HepG2 (cell line): Measurements from ENCODE around the gene MED22. TPM values are rescaled to one million over a fixed set of nuclear protein-coding genes. Genes with fewer than 3 reads are reported as not detected.

Experiments
- CERS6 ChIP-seq: sonication (generic); formaldehyde crosslinking; IDR thresholded peaks from 2 replicates; pipeline ENCODE4 v1.5.0; 2020; ENCODE audit warnings: missing genetic modification reagents
- DNMT3B ChIP-seq: conservative IDR thresholded peaks from 2 replicates; pipeline ENCODE4 v1.6.1; 2016; ENCODE audit warnings: missing biosample characterization, control low read depth
- ELK4 ChIP-seq: sonication (generic); formaldehyde crosslinking; IDR thresholded peaks from 2 replicates; pipeline ENCODE4 v1.9.0; 2021; ENCODE audit warnings: missing genetic modification reagents, borderline replicate concordance
- FOXO4 ChIP-seq: sonication (generic); formaldehyde crosslinking; conservative IDR thresholded peaks from 2 replicates; pipeline ENCODE4 v1.8.1; 2023; ENCODE audit warnings: missing genetic modification reagents
- GPBP1L1 ChIP-seq: sonication (generic); formaldehyde crosslinking; IDR thresholded peaks from 2 replicates; pipeline ENCODE4 v1.5.0; 2020; ENCODE audit warnings: mild to moderate bottlenecking, missing genetic modification reagents
- IRF1 ChIP-seq: sonication (generic); formaldehyde crosslinking; IDR thresholded peaks from 2 replicates; pipeline ENCODE4 v1.4.0; 2020; ENCODE audit warnings: low read depth, mild to moderate bottlenecking, missing genetic modification reagents
- KLF12 ChIP-seq: sonication (generic); formaldehyde crosslinking; IDR thresholded peaks from 2 replicates; pipeline ENCODE4 v1.4.0; 2020; ENCODE audit warnings: missing genetic modification reagents, borderline replicate concordance
- NCOA5 ChIP-seq: sonication (generic); formaldehyde crosslinking; IDR thresholded peaks from 2 replicates; pipeline ENCODE4 v1.4.0; 2020; ENCODE audit warnings: missing genetic modification reagents
- PBX3 ChIP-seq: sonication (generic); formaldehyde crosslinking; IDR thresholded peaks from 2 replicates; pipeline ENCODE4 v1.8.1; 2023; ENCODE audit warnings: missing genetic modification reagents, inconsistent platforms, borderline replicate concordance
- PITX1 ChIP-seq: sonication (generic); formaldehyde crosslinking; IDR thresholded peaks from 2 replicates; pipeline ENCODE4 v1.5.1; 2020; ENCODE audit warnings: mild to moderate bottlenecking, missing genetic modification reagents
- RARA ChIP-seq: IDR thresholded peaks from 2 replicates; pipeline ENCODE4 v1.6.1; 2016; ENCODE audit warnings: missing genetic modification reagents, missing compliant biosample characterization
- RFXAP ChIP-seq: sonication (generic); formaldehyde crosslinking; IDR thresholded peaks from 2 replicates; pipeline ENCODE4 v1.4.0; 2020; ENCODE audit warnings: missing genetic modification reagents, borderline replicate concordance
- SSRP1 ChIP-seq: IDR thresholded peaks from 2 replicates; pipeline ENCODE4 v1.6.1; 2016; ENCODE audit warnings: control low read depth
- SYNCRIP ChIP-seq: fragments of 200-400 bp; formaldehyde crosslinking; IDR thresholded peaks from 2 replicates; pipeline ENCODE4 v1.6.1; 2018; ENCODE audit warnings: mild to moderate bottlenecking, low read depth, low read length; ENCODE audit not compliant: insufficient read depth
- TBP ChIP-seq: sonication (generic); formaldehyde crosslinking; IDR thresholded peaks from 2 replicates; pipeline ENCODE4 v1.5.0; 2020; ENCODE audit warnings: missing genetic modification reagents
- ZFP1 ChIP-seq: IDR thresholded peaks from 2 replicates; pipeline ENCODE4 v1.6.1; 2016
- ZNF296 ChIP-seq: sonication (generic); formaldehyde crosslinking; conservative IDR thresholded peaks from 2 replicates; pipeline ENCODE4 v1.5.0; 2020; ENCODE audit warnings: mild to moderate bottlenecking, missing genetic modification reagents
- ZNF430 ChIP-seq: sonication (generic); formaldehyde crosslinking; IDR thresholded peaks from 2 replicates; pipeline ENCODE4 v1.9.0; 2021; ENCODE audit warnings: mild to moderate bottlenecking, missing genetic modification reagents
- ZNF556 ChIP-seq: sonication (generic); formaldehyde crosslinking; IDR thresholded peaks from 2 replicates; pipeline ENCODE4 v1.4.0; 2020; ENCODE audit warnings: mild to moderate bottlenecking, missing genetic modification reagents, borderline replicate concordance
- ZNF576 ChIP-seq: sonication (generic); formaldehyde crosslinking; IDR thresholded peaks from 2 replicates; pipeline ENCODE4 v1.4.0; 2020; ENCODE audit warnings: mild to moderate bottlenecking, missing genetic modification reagents
- ZNF703 ChIP-seq: sonication (generic); formaldehyde crosslinking; IDR thresholded peaks from 2 replicates; pipeline ENCODE4 v1.5.1; 2020; ENCODE audit warnings: missing genetic modification reagents, mild to moderate bottlenecking, moderate library complexity, borderline replicate concordance
- polyA plus RNA-seq, 8 experiments: library from polyadenylated mRNA; depleted of rRNA in 3 of 8; stranded (reverse) in 7 of 8; unstranded in 1 of 8; fragments of >200 nt; fragmentation: Illumina TruSeq in 4 of 8; extraction: Trizol in 4 of 8; gene quantifications; 2 replicates each; pipeline versions ENCODE4 v1.2.1 to v1.2.3, GENCODE V29; 2011 to 2016; ENCODE audit warnings: low read depth in 4 of 8, missing spikeins in 1 of 8, mixed read lengths in 1 of 8; ENCODE audit not compliant: insufficient read depth in 1 of 8
- total RNA-seq, 5 experiments: library from RNA; depleted of rRNA; stranded (reverse); fragments of >200 nt; fragmentation: Illumina TruSeq; extraction: Trizol; gene quantifications; 2 replicates each; pipeline ENCODE4 v1.2.3, GENCODE V29; 2016; ENCODE audit warnings: low read depth in 1 of 5

MED22 gene
- total and polyA plus RNA-seq, 2 of the 13 experiments (the other 11 are each of a cell fraction or from before 2014, with no cell fraction given): 15.8 to 22.1 TPM

GRCh38 chr9:133351908-133352634 lies 4.1 kb upstream of the MED22 start (continued):
- TF ChIP-seq IRF1 (CRISPR knock-in tag) (no peak), GPBP1L1 (CRISPR knock-in tag) (no peak), PITX1 (no peak), ZNF703 (CRISPR knock-in tag) (no peak), CERS6 (CRISPR knock-in tag) (no peak), FOXO4 (CRISPR knock-in tag) (no peak), ZFP1 (CRISPR knock-in tag) (no peak), SYNCRIP (no peak), ELK4 (CRISPR knock-in tag) (no peak), NCOA5 (no peak), TBP (CRISPR knock-in tag) (no peak), ZNF556 (CRISPR knock-in tag) (no peak), RARA (no peak), ZNF576 (no peak), PBX3 (CRISPR knock-in tag) (no peak), ZNF430 (no peak), KLF12 (CRISPR knock-in tag) (no peak), SSRP1 (CRISPR knock-in tag) (peak; percentile 79), RFXAP (CRISPR knock-in tag) (0 out of 2 replicates have a peak, but pooled peaks have one; percentile 47), DNMT3B (no peak), ZNF296 (CRISPR knock-in tag) (no peak; the same call in 1 of the 2 replicates)
